Activated T-cell treated with anti-CD3 and anti-CD28 coated beads, Interleukin-2, amount 50 U/mL, for 72 hours (primary cell): Measurements from ENCODE around the gene JUP. TPM values are rescaled to one million over a fixed set of nuclear protein-coding genes. Genes with fewer than 3 reads are reported as not detected.

Experiments
- total RNA-seq, 2 donors: library from RNA; stranded (reverse); gene quantifications; one replicate each; pipeline ENCODE4 v1.2.3, GENCODE V29; 2022

Gene JUP
- total RNA-seq, 2 donors from 2014 or later, result 0.86 to 0.99 TPM

Other genes with a start within 250 kb of the JUP start
- gene KRT9, start 214.7 kb downstream of the JUP start, total RNA-seq, result not detected
- gene KRT14, start 199.8 kb downstream of the JUP start, total RNA-seq, result not detected
- gene KRT16, start 173.9 kb downstream of the JUP start, total RNA-seq, result not detected
- gene KRT17, start 162.1 kb downstream of the JUP start, total RNA-seq, result under 1 TPM in 1 of 2 donors, not detected in 1; 0.63 TPM
- gene EIF1, start 97.8 kb downstream of the JUP start, total RNA-seq, result 1,000 to 10,000 TPM; 2,404 to 2,458 TPM
- gene GAST, start 74.4 kb downstream of the JUP start, total RNA-seq, result not detected
- gene HAP1, start 52.1 kb downstream of the JUP start, total RNA-seq, result under 1 TPM; 0.17 to 0.21 TPM
- gene P3H4, start 25.2 kb upstream of the JUP start, total RNA-seq, result 1 to 10 TPM; 3.4 to 3.8 TPM
- gene FKBP10, start 26.3 kb upstream of the JUP start, total RNA-seq, result 1 to 10 TPM; 3.2 TPM
- gene NT5C3B, start 49.5 kb upstream of the JUP start, total RNA-seq, result 10 to 100 TPM; 34.9 to 49.5 TPM
- gene KLHL10, start 51.1 kb upstream of the JUP start, total RNA-seq, result under 1 TPM in 1 of 2 donors, not detected in 1; 0.36 TPM
- 10 to 100 TPM; 17.6 to 24.4 TPM for gene KLHL11, start 78.7 kb upstream of the JUP start, total RNA-seq
- gene ACLY, start 132.2 kb upstream of the JUP start, total RNA-seq, result 100 to 1,000 TPM; 124 to 129 TPM
- gene ODAD4, start 143.9 kb upstream of the JUP start, total RNA-seq, result 1 to 10 TPM in 1 of 2 donors, under 1 TPM in 1; 0.72 to 1.6 TPM
- gene CNP, start 180.1 kb upstream of the JUP start, total RNA-seq, result 10 to 100 TPM; 51.4 to 53.8 TPM
- gene DNAJC7, start 230.7 kb upstream of the JUP start, total RNA-seq, result 100 to 1,000 TPM; 106 to 117 TPM
- 10 to 100 TPM; 18.6 to 24.3 TPM for gene NKIRAS2, start 233.4 kb upstream of the JUP start, total RNA-seq